Transverse colon (tissue), 4 donors: Measurements from ENCODE around the gene COP1. TPM values are rescaled to one million over a fixed set of nuclear protein-coding genes. Genes with fewer than 3 reads are reported as not detected.
"Not testable (repeated sequence)": the region's sequence is repeated elsewhere in the genome, so short reads cannot be mapped to it uniquely, and the experiment has no call there.

Experiments
- DNase-seq: peaks from one replicate; pipeline ENCODE4 v3.0.0-alpha.2; 2019
- H3K27ac ChIP-seq, 4 donors: fragments of 200-600 bp; sonication (generic); 2 replicates each; pipeline ENCODE4 v1.5.1; 2016 to 2018; ENCODE audit warnings: inconsistent platforms in 4 of 4
- H3K27me3 ChIP-seq: fragments of 200-600 bp; sonication (generic); 2 replicates; pipeline ENCODE4 v1.5.1; 2017; ENCODE audit warnings: inconsistent platforms
- H3K36me3 ChIP-seq, 4 donors: fragments of 200-600 bp; sonication (generic); 2 replicates each; pipeline ENCODE4 v1.5.1; 2017 to 2019; ENCODE audit warnings: inconsistent platforms in 4 of 4
- H3K4me1 ChIP-seq, 4 donors: fragments of 200-600 bp; sonication (generic); 2 replicates each; pipeline ENCODE4 v1.5.1; 2017 to 2020; ENCODE audit warnings: inconsistent platforms in 4 of 4
- H3K4me3 ChIP-seq, 4 donors: fragments of 200-600 bp; sonication (generic); 1 replicate in 1 of 4; 2 replicates in 3 of 4; pipeline versions ENCODE4 v1.5.1 to v1.6.1; 2017 to 2019; ENCODE audit warnings: inconsistent platforms in 4 of 4
- H3K9me3 ChIP-seq, 2 donors: fragments of 200-600 bp; sonication (generic); 2 replicates each; pipeline ENCODE4 v1.5.1; 2017 to 2019; ENCODE audit warnings: inconsistent platforms in 2 of 2
- CTCF ChIP-seq, 5 experiments: fragments of 200-600 bp in 3 of 5; fragments of 450-650 bp in 2 of 5; sonication (generic) in 3 of 5; IDR thresholded peaks; 1 replicate in 2 of 5; 2 replicates in 3 of 5; pipeline ENCODE4 v1.5.1; 2016 to 2017; ENCODE audit warnings: antibody characterized with exemption in 5 of 5, inconsistent platforms in 3 of 5, mild to moderate bottlenecking in 2 of 5, moderate library complexity in 1 of 5
- EP300 ChIP-seq: sonication (generic); formaldehyde crosslinking; IDR thresholded peaks from one replicate; pipeline ENCODE4 v1.6.1; 2017; ENCODE audit warnings: antibody characterized with exemption, low read depth
- POLR2A ChIP-seq: fragments of 450-650 bp; IDR thresholded peaks from one replicate; pipeline ENCODE4 v1.6.1; 2016; ENCODE audit warnings: antibody characterized with exemption, mild to moderate bottlenecking, moderate library complexity
- POLR2AphosphoS5 ChIP-seq, 3 donors: sonication (generic); formaldehyde crosslinking; IDR thresholded peaks; one replicate each; pipeline ENCODE4 v1.6.1; 2016; ENCODE audit warnings: antibody characterized with exemption in 3 of 3
- WGBS, 2 donors: methylation state at CpG; one replicate each; pipeline ENCODE4 v1.1.5; 2018; ENCODE audit warnings: low coverage in 1 of 2; 5-methylcytosine and 5-hydroxymethylcytosine counted together
- in situ Hi-C, 4 donors: fragments of 200-750 bp; cut with MboI; loops; one replicate each; pipeline versions ENCODE4 v1.15.0 to v1.15.1; 2017; ENCODE audit warnings: low sequenced_read_pairs in 3 of 4, low pct_ligation_motif_present in 1 of 4, low pct_unique_long_range_greater_than_20kb in 1 of 4
- intact Hi-C: fragments of 100-400 bp; cut with DNase I; formaldehyde crosslinking; loops from one replicate; pipeline ENCODE4 v1.15.1; 2023; ENCODE audit warnings: low total_unique reads
- total RNA-seq, 4 donors: library from RNA; depleted of rRNA; stranded (reverse); fragments of >200 nt; gene quantifications; one replicate each; pipeline ENCODE4 v1.1.0, GENCODE V29; 2016

Gene COP1
- total RNA-seq, 4 donors from 2014 or later, result 52.3 to 190 (median 109) TPM

DNA sequence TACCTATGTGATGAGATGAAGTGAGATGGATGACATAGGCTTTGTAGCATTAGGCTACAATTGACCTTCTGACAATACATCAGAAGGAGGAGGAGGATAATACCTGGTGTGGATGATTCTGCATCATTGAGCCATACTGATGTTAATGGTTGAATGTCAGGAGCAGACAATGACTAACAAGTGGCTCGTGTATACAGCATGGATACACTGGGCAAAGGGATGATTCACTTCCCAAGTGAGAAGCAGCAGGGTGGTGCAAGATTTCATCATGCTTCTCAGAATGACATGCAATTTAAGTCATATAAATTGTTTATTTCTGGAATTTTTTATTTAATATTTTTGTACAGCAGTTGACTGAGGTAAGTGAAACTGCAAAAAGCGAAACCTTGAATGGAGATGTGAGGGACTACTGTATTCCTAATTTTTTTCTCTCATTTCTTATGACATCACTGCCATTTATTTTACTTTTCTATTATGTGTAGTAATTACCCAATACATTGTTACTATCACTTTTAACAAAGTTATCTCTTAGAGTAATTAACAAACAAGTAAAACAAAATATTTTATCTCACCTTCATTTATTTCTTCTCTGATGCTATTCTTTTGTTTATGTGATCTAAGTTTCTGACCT is 34.4 kb upstream of the COP1 start:
- DNase-seq, result no peak
- WGBS, 2 donors, result 56 to 70% methylated on average over 2 of the region's 2 CpGs
- Histone ChIP-seq H3K36me3 (no peaks in the 10 kb centered on the region), H3K9me3 (no peaks in the 10 kb centered on the region), H3K27me3 (no peaks in the 10 kb centered on the region), H3K4me3 (no peak overlapping the region), H3K4me1 (no peaks in the 10 kb centered on the region), H3K27ac (no peak overlapping the region)
- TF ChIP-seq EP300 (no peak), POLR2AphosphoS5 (IDR thresholded peaks at IDR 0.05) (no peak), CTCF (IDR thresholded peaks at IDR 0.05) (no peak), POLR2A (no peak)
- intact Hi-C loops (no loop called here), in situ Hi-C loops (no loop called here)

DNA sequence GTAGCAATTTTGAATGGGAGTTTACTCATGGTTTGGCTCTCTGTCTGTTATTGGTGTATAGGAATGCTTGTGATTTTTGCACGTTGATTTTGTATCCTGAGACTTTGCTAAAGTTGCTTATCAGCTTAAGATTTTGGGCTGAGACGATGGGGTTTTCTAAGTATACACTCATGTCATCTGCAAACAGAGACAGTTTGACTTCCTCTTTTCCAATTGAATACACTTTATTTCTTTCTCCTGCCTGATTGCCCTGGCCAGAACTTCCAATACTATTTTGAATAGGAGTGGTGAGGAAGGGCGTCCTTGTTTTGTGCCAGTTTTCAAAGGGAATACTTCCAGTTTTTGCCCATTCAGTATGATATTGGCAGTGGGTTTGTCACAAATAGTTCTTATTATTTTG is 26.6 kb upstream of the COP1 start:
- H3K4me3 ChIP-seq, DNase-seq, in situ Hi-C loops: not testable (repeated sequence)

DNA sequence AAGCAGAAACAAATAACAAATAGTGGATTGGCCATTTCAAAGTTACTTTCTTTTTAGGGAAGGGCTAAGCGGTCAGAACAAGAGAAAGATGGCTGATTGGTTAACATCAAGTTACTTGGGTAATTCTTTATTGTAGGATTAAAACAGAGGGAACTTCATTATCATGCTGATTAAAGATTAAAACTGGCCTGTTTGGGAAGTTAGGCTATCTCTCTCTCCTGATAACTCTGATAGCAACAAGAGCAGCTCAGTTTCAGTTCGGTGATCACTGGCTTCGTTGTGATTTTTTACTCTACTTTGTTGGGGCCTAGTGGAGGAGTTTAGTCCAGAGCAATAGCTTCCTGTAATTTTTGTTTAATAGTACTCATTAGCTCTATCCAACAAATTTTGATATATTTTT is 20.5 kb upstream of the COP1 start:
- Histone ChIP-seq H3K4me1 (peaks cover 0 to 3% (median 0%) of the 10 kb centered on the region in 4 donors), H3K4me3 (no peak overlapping the region), H3K36me3 (no peaks in the 10 kb centered on the region), H3K9me3 (no peaks in the 10 kb centered on the region), H3K27me3 (no peaks in the 10 kb centered on the region), H3K27ac (no peak overlapping the region)
- WGBS, 2 donors, result 87 to 100% methylated on average over 3 of the region's 3 CpGs
- no peak for DNase-seq
- in situ Hi-C loops, result no loop called here
- TF ChIP-seq POLR2A (no peak), EP300 (no peak), POLR2AphosphoS5 (IDR thresholded peaks at IDR 0.05) (no peak), CTCF (IDR thresholded peaks at IDR 0.05) (no peak)
- intact Hi-C loops, result no loop called here

More for the DNA sequence above, 26.6 kb upstream of the COP1 start:
- H3K27me3 ChIP-seq, H3K36me3 ChIP-seq, H3K27ac ChIP-seq, intact Hi-C loops, H3K9me3 ChIP-seq, H3K4me1 ChIP-seq: not testable (repeated sequence)
- WGBS, 2 donors, result 82 to 87% methylated on average over 2 to 3 of the region's 3 CpGs

DNA sequence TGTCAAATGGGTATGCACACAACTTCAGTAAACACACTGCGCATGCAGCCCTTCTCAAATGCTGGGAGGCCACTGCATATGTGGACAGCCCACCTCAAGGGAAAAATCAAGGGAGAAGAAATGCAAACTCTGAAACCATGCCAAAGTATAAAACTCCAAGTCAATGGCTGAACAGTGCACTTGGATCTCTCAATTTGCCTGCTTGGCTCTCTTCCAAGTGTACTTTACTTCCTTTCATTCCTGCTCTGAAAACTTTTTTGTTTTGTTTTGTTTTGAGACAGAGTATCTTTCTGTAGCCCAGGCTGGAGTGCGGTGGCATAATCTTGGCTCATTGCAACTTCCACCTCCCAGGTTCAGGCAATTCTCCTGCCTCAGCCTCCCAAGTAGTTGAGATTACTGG is 18.8 kb upstream of the COP1 start:
- WGBS, 2 donors, result 54 to 66% methylated on average over 2 of the region's 2 CpGs
- no peak for DNase-seq
- Histone ChIP-seq H3K9me3 (no peaks in the 10 kb centered on the region), H3K27me3 (no peaks in the 10 kb centered on the region), H3K4me1 (peaks cover 0 to 3% (median 0%) of the 10 kb centered on the region in 4 donors), H3K27ac (no peak overlapping the region), H3K4me3 (no peak overlapping the region), H3K36me3 (no peaks in the 10 kb centered on the region)
- TF ChIP-seq EP300 (no peak), POLR2AphosphoS5 (IDR thresholded peaks at IDR 0.05) (no peak), CTCF (IDR thresholded peaks at IDR 0.05) (no peak), POLR2A (no peak)
- in situ Hi-C loops, result no loop called here
- intact Hi-C loops, result no loop called here

GRCh38 chr1:176225479-176225875 is 18.4 kb upstream of the COP1 start:
- no peak overlapping the region for H3K4me3 ChIP-seq
- H3K4me1 ChIP-seq, result peaks cover 0 to 3% (median 0%) of the 10 kb centered on the region in 4 donors
- in situ Hi-C loops (no loop called here), intact Hi-C loops (no loop called here)
- no peaks in the 10 kb centered on the region for H3K36me3 ChIP-seq
- H3K27ac ChIP-seq, result no peak overlapping the region
- DNase-seq, result no peak
- no peaks in the 10 kb centered on the region for H3K9me3 ChIP-seq
- WGBS, 2 donors, result 40 to 50% methylated on average over 1 of the region's 1 CpG
- no peaks in the 10 kb centered on the region for H3K27me3 ChIP-seq
- TF ChIP-seq POLR2A (no peak), POLR2AphosphoS5 (IDR thresholded peaks at IDR 0.05) (no peak), CTCF (IDR thresholded peaks at IDR 0.05) (no peak), EP300 (no peak)
